Smooth muscle cell (in vitro differentiated cells): ENCODE measurements around the gene ETS1. TPM values are rescaled to one million over a fixed set of nuclear protein-coding genes. Genes with fewer than 3 reads are reported as not detected.
A peak's percentile ranks its signal among the peaks of the same experiment; 100 is the strongest.

Experiments used
- DNase-seq: peaks from one replicate; lab custom pipeline; 2025; ENCODE audit not compliant: unreplicated experiment; lab: John Stamatoyannopoulos, UW
- H2AFZ ChIP-seq: fragments of 200-600 bp; sonication (generic); 2 replicates; pipeline ENCODE4 v1.6.0; 2016; ENCODE audit warnings: antibody characterized with exemption, low read depth, mild to moderate bottlenecking
- H3F3A ChIP-seq: fragments of 200-600 bp; sonication (generic); 2 replicates; pipeline ENCODE4 v1.6.0; 2017; ENCODE audit warnings: antibody characterized with exemption, low read depth
- H3K27ac ChIP-seq: fragments of 200-600 bp; sonication (generic); 2 replicates; pipeline ENCODE4 v1.5.1; 2016; ENCODE audit warnings: low read depth, mild to moderate bottlenecking
- H3K27me3 ChIP-seq: fragments of 200-600 bp; sonication (generic); 2 replicates; pipeline ENCODE4 v1.6.1; 2016; ENCODE audit warnings: low read depth, mild to moderate bottlenecking
- H3K36me3 ChIP-seq: fragments of 200-600 bp; sonication (generic); 2 replicates; pipeline ENCODE4 v1.5.1; 2016; ENCODE audit warnings: low read depth
- H3K4me1 ChIP-seq: fragments of 200-600 bp; sonication (generic); 2 replicates; pipeline ENCODE4 v1.5.1; 2016; ENCODE audit warnings: low read depth
- H3K4me2 ChIP-seq: fragments of 200-600 bp; sonication (generic); 2 replicates; pipeline ENCODE4 v1.6.0; 2016; ENCODE audit warnings: mild to moderate bottlenecking
- H3K4me3 ChIP-seq: fragments of 200-600 bp; sonication (generic); 2 replicates; pipeline ENCODE4 v1.5.1; 2016; ENCODE audit warnings: mild to moderate bottlenecking
- H3K79me2 ChIP-seq: fragments of 200-600 bp; sonication (generic); 2 replicates; pipeline ENCODE4 v1.6.0; 2016; ENCODE audit warnings: low read depth, mild to moderate bottlenecking
- H3K9ac ChIP-seq: fragments of 200-600 bp; sonication (generic); 2 replicates; pipeline ENCODE4 v1.6.0; 2016; ENCODE audit warnings: low read depth
- H3K9me3 ChIP-seq: fragments of 200-600 bp; sonication (generic); replicated peaks from 2 replicates; pipeline ENCODE4 v1.5.1; 2016; ENCODE audit warnings: low read depth
- H4K20me1 ChIP-seq: fragments of 200-600 bp; sonication (generic); 2 replicates; pipeline ENCODE4 v1.6.0; 2016; ENCODE audit warnings: low read depth
- WGBS: methylation state at CpG from one replicate; pipeline ENCODE4 v1.1.7; 2016; ENCODE audit warnings: low lambda C conversion rate; 5-methylcytosine and 5-hydroxymethylcytosine counted together
- polyA plus RNA-seq: library from polyadenylated mRNA; unstranded; fragments of >200 nt; fragmentation: Nextera tagmentation; extraction: Ambion mirVana; gene quantifications from 2 replicates; pipeline ENCODE4 v1.2.1, GENCODE V29; 2016
- total RNA-seq: library from RNA; depleted of rRNA; stranded (reverse); fragments of >200 nt; gene quantifications from 2 replicates; pipeline ENCODE4 v1.2.3, GENCODE V29; 2014
- TF ChIP-seq, protein P1 (sequence below): fragments of 200-600 bp; sonication (generic); IDR thresholded peaks from 2 replicates; pipeline ENCODE4 v1.5.1; 2017; ENCODE audit warnings: borderline replicate concordance, mild to moderate bottlenecking, antibody characterized with exemption; ENCODE audit not compliant: insufficient read depth, poor library complexity, severe bottlenecking

The ETS1 gene
- total and polyA plus RNA-seq, 2 experiments from 2014 or later, result 4.1 to 22.8 TPM

DNA sequence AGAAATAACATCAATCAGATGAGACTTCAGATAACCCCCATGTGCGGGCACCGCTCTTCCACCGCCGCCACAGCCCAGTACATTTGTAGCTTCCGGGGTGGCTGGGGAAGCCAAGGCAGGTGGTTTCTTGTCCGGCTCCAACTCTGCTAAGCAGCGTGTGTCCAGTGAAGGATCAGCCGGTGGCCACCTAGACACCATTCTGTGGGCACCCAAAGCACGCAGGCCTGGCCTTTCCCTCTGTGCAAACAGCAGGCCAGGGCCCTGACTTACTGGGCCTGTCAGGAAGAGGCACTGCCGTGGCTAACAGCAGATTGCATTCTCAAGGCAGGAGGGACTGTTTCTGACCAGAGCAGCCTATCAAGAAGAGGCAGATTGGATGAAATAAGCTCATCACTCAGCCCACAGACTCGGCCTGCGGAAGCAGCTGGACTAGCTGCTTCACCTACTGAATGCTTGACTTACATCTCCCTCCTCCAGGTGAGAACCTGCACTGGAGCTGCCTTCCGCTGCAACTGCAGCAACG, 74.8 kb downstream of the ETS1 start:
- Histone ChIP-seq H3K79me2 (peaks cover 83% of the 10 kb centered on the region), H3K27ac (no peak overlapping the region), H3K4me3 (no peak overlapping the region), H3K9me3 (no peaks in the 10 kb centered on the region), H3K27me3 (no peaks in the 10 kb centered on the region), H3K4me1 (peaks cover 13% of the 10 kb centered on the region), H3K36me3 (no peaks in the 10 kb centered on the region), H3K4me2 (no peak overlapping the region), H4K20me1 (peaks cover 91% of the 10 kb centered on the region), H3K9ac (no peak overlapping the region), H2AFZ (no peak overlapping the region), H3F3A (peaks cover 24% of the 10 kb centered on the region)
- WGBS, result 92% methylated on average over 14 of the region's 14 CpGs
- no peak for DNase-seq
- TF ChIP-seq, protein P1, sequence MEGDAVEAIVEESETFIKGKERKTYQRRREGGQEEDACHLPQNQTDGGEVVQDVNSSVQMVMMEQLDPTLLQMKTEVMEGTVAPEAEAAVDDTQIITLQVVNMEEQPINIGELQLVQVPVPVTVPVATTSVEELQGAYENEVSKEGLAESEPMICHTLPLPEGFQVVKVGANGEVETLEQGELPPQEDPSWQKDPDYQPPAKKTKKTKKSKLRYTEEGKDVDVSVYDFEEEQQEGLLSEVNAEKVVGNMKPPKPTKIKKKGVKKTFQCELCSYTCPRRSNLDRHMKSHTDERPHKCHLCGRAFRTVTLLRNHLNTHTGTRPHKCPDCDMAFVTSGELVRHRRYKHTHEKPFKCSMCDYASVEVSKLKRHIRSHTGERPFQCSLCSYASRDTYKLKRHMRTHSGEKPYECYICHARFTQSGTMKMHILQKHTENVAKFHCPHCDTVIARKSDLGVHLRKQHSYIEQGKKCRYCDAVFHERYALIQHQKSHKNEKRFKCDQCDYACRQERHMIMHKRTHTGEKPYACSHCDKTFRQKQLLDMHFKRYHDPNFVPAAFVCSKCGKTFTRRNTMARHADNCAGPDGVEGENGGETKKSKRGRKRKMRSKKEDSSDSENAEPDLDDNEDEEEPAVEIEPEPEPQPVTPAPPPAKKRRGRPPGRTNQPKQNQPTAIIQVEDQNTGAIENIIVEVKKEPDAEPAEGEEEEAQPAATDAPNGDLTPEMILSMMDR, result no peak

DNA sequence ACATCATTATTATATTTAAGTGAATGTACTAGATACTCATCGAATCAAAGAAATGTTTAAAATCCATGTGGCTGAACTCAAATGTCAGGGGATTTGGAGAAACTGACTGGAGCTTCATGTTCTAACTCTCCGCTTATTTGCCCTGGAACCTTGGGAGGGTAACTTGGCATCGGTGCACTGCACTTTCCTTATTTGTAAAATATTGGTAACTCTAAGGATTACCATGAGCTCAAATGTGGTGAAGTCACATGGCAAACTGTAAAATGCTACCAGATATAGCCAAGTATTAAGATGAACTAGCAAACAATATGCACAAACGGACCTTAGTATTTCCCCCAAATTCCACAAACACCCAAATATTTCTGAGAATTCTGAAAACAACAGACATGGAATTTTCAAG, 75.6 kb downstream of the ETS1 start:
- H4K20me1 ChIP-seq, result peaks cover 85% of the 10 kb centered on the region
- peaks cover 15% of the 10 kb centered on the region for H3K4me1 ChIP-seq
- H3K36me3 ChIP-seq, result no peaks in the 10 kb centered on the region
- no peak overlapping the region for H3K4me3 ChIP-seq
- no peak overlapping the region for H3K9ac ChIP-seq
- peaks cover 26% of the 10 kb centered on the region for H3F3A ChIP-seq
- peaks cover 74% of the 10 kb centered on the region for H3K79me2 ChIP-seq
- DNase-seq, result no peak
- H2AFZ ChIP-seq, result no peak overlapping the region
- no peaks in the 10 kb centered on the region for H3K9me3 ChIP-seq
- no peaks in the 10 kb centered on the region for H3K27me3 ChIP-seq
- WGBS, result 94% methylated on average over 4 of the region's 4 CpGs
- no peak overlapping the region for H3K27ac ChIP-seq
- no peak overlapping the region for H3K4me2 ChIP-seq
- TF ChIP-seq, protein P1, result no peak

DNA sequence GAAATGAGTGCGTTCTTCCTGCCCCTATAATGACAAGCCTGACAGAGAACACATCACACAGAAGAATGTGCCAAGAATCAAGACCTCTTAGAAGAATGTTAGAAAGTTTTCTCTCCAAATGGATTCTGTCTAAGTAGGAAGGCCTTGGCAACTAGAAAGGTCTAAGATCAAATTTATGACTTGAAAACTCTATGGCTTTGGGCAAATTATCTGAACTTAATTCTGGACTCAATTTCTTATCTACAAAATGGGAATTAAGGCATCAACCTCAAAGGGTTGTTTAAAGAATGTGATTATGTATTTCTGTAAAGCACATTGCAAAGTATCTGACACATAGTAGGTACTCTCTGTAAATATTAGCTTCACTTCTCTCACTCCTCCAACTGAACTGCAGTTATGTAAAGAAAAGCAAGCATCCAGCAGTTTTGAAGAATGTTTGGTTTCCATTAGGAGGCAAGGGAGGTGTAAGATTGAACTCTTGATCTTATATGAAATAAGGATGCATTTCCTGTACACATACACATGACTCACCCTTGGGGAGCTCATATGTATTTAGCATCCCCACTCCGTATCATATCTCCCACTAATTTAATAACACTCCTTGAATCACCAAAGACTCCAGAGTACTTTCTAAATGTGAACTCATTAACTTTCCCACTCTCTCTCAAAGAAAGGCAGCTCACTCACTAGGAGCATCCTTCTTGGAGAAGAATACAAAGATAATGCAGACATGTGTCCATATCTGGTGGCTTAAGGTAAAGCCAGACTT, 77.6 kb downstream of the ETS1 start:
- H3K4me3 ChIP-seq, result no peak overlapping the region
- no peaks in the 10 kb centered on the region for H3K9me3 ChIP-seq
- peaks cover 42% of the 10 kb centered on the region for H3F3A ChIP-seq
- DNase-seq, result no peak
- peak overlapping the region; percentile 58 for H3K4me2 ChIP-seq
- no peak overlapping the region for H3K9ac ChIP-seq
- whole genome bisulfite sequencing, result 44% methylated on average over 2 of the region's 2 CpGs
- peaks cover 66% of the 10 kb centered on the region for H4K20me1 ChIP-seq
- TF ChIP-seq, protein P1, result no peak
- no peaks in the 10 kb centered on the region for H3K36me3 ChIP-seq
- H2AFZ ChIP-seq, result no peak overlapping the region
- no peaks in the 10 kb centered on the region for H3K27me3 ChIP-seq
- H3K4me1 ChIP-seq, result peaks cover 23% of the 10 kb centered on the region
- peaks cover 64% of the 10 kb centered on the region for H3K79me2 ChIP-seq
- peak overlapping the region; percentile 97 for H3K27ac ChIP-seq
